Posterior vena cava (tissue), 2 donors: ENCODE results near the gene ANKRD12. TPM values are rescaled to one million over a fixed set of nuclear protein-coding genes. Genes with fewer than 3 reads are reported as not detected.
"Not testable (repeated sequence)": the region's sequence is repeated elsewhere in the genome, so short reads cannot be mapped to it uniquely, and the experiment has no call there.

Experiments used
- DNase-seq: peaks from one replicate; pipeline ENCODE4 v3.0.0-alpha.2; 2020; ENCODE audit warnings: low spot score
- intact Hi-C, 2 donors: fragments of 100-400 bp; cut with DNase I; formaldehyde crosslinking; loops; one replicate each; pipeline versions ENCODE4 v1.14.1 to v1.14.2; 2022 to 2023
- total RNA-seq, 2 donors: library from RNA; stranded (reverse); fragmentation: NEBNext Ultra II Directional; extraction: Animal tissue kit (Norgen Biotek cat#: 25700); gene quantifications; one replicate each; pipeline ENCODE4 v1.2.1, GENCODE V29; 2021
- donor health status: DM: yes; HTN: yes; CAD: no.
- donor health status: DM: yes; HTN: yes; CAD: no.

ANKRD12 gene
- total RNA-seq, 2 donors from 2014 or later, result 81.0 to 91.9 TPM

GRCh38 chr18:9135912-9136314 lies 668 bp upstream of the ANKRD12 start:
- intact Hi-C loops, result loop anchor here (2.0 to 5.0 kb wide), 2 partner anchors 33 to 34 kb away; partner anchors contain the start of gene NDUFV2 (in 2 of the 2)

GRCh38 chr18:9137168-9138066 lies 836 bp downstream of the ANKRD12 start:
- DNase-seq, result peak; percentile 92
- intact Hi-C loops, result loop anchor here (2.0 to 5.0 kb wide), 2 partner anchors 35 kb away; partner anchors contain the start of gene NDUFV2 (in 2 of the 2)

More at GRCh38 chr18:9135912-9136314, 668 bp upstream of the ANKRD12 start:
- DNase-seq, result no peak

- no peak for DNase-seq
- intact Hi-C loops, result loop anchor here in 1 of 2 donors (5.0 kb wide), 1 partner anchor 37 kb away; the partner anchor contains the start of gene NDUFV2
These were observed 2.9 kb downstream of the ANKRD12 start for GRCh38 chr18:9139400-9140039.

- DNase-seq, result no peak
- intact Hi-C loops, result no loop called here
These were observed 3.8 kb downstream of the ANKRD12 start for GRCh38 chr18:9140381-9140780.

GRCh38 chr18:9140984-9141383 lies 4.4 kb downstream of the ANKRD12 start:
- DNase-seq, result no peak
- intact Hi-C loops, result no loop called here

GRCh38 chr18:9146224-9146623 lies 9.6 kb downstream of the ANKRD12 start:
- no peak for DNase-seq
- intact Hi-C loops, result loop anchor here in 1 of 2 donors (5.0 kb wide), 1 partner anchor 74 kb away; no protein-coding TSS in a partner anchor

- intact Hi-C loops, result loop anchor here in 1 of 2 donors (5.0 kb wide), 1 partner anchor 75 kb away; no protein-coding TSS in a partner anchor
- no peak for DNase-seq
These were observed 11.0 kb downstream of the ANKRD12 start for GRCh38 chr18:9147440-9148202.

GRCh38 chr18:9148203-9148552 lies 11.6 kb downstream of the ANKRD12 start:
- intact Hi-C loops, result loop anchor here in 1 of 2 donors (5.0 kb wide), 1 partner anchor 76 kb away; no protein-coding TSS in a partner anchor
- no peak for DNase-seq

- intact Hi-C loops, result no loop called here
- DNase-seq, result no peak
These were observed 13.5 kb downstream of the ANKRD12 start for GRCh38 chr18:9150121-9150520.

GRCh38 chr18:9153256-9153655 lies 16.7 kb downstream of the ANKRD12 start:
- DNase-seq, result no peak
- intact Hi-C loops, result no loop called here

- DNase-seq, result no peak
- intact Hi-C loops, result loop anchor here in 1 of 2 donors (5.0 kb wide), 1 partner anchor 764 kb away; no protein-coding TSS in a partner anchor
These were observed 20.1 kb downstream of the ANKRD12 start for GRCh38 chr18:9156604-9157249.

GRCh38 chr18:9157806-9158205 lies 21.2 kb downstream of the ANKRD12 start:
- no peak for DNase-seq
- intact Hi-C loops, result loop anchor here in 1 of 2 donors (5.0 kb wide), 1 partner anchor 766 kb away; no protein-coding TSS in a partner anchor

- DNase-seq, result no peak
- intact Hi-C loops, result no loop called here
These were observed 23.4 kb downstream of the ANKRD12 start for GRCh38 chr18:9160014-9160413.

GRCh38 chr18:9162663-9163062 lies 26.1 kb downstream of the ANKRD12 start:
- DNase-seq, result not testable (repeated sequence)

GRCh38 chr18:9164149-9164548 lies 27.6 kb downstream of the ANKRD12 start:
- intact Hi-C loops, DNase-seq: not testable (repeated sequence)

More at GRCh38 chr18:9162663-9163062, 26.1 kb downstream of the ANKRD12 start:
- intact Hi-C loops, result not testable (repeated sequence)

- intact Hi-C loops, DNase-seq: not testable (repeated sequence)
These were observed 29.3 kb downstream of the ANKRD12 start for GRCh38 chr18:9165883-9166282.

- intact Hi-C loops, result not testable (repeated sequence)
These were observed 32.9 kb downstream of the ANKRD12 start for GRCh38 chr18:9169515-9169914.

GRCh38 chr18:9171919-9172318 lies 35.3 kb downstream of the ANKRD12 start:
- intact Hi-C loops, DNase-seq: not testable (repeated sequence)

More at GRCh38 chr18:9169515-9169914, 32.9 kb downstream of the ANKRD12 start:
- not testable (repeated sequence) for DNase-seq
